GM18519 (cell line): ENCODE data around the gene APOBEC3C.
"Not testable (repeated sequence)": the region's sequence is repeated elsewhere in the genome, so short reads cannot be mapped to it uniquely, and the experiment has no call there.

ENCODE experiments used
- ATAC-seq: cut with Tn5 transposase; IDR thresholded peaks from one replicate; pipeline ENCODE4 v1.9.1; 2021; ENCODE audit warnings: mild to moderate bottlenecking, moderate library complexity; ENCODE audit not compliant: unreplicated experiment, low FRiP score

The APOBEC3C gene

GRCh38 chr22:39013942-39014722, at the start of gene APOBEC3C:
TSS of gene APOBEC3C (plus strand) at chr22:39014257. CDS start at chr22:39014363, 106 bp downstream.
- ATAC-seq, result no peak

GRCh38 chr22:38964306-38964705, 49.8 kb upstream of the APOBEC3C start:
- ATAC-seq, result no peak

- no peak for ATAC-seq
Observed at GRCh38 chr22:38964989-38965388, 49.1 kb upstream of the APOBEC3C start.

- ATAC-seq, result no peak
Observed at GRCh38 chr22:38965614-38966379, 48.3 kb upstream of the APOBEC3C start.

GRCh38 chr22:38966380-38966702, 47.7 kb upstream of the APOBEC3C start:
- no peak for ATAC-seq

GRCh38 chr22:38966942-38967341, 47.1 kb upstream of the APOBEC3C start:
- no peak for ATAC-seq

GRCh38 chr22:38967451-38968450, 46.3 kb upstream of the APOBEC3C start:
- no peak for ATAC-seq

- no peak for ATAC-seq
Observed at GRCh38 chr22:38968801-38969200, 45.3 kb upstream of the APOBEC3C start.

GRCh38 chr22:38970551-38970950, 43.5 kb upstream of the APOBEC3C start:
- no peak for ATAC-seq

- ATAC-seq, result no peak
Observed at GRCh38 chr22:38971202-38971601, 42.9 kb upstream of the APOBEC3C start.

- ATAC-seq, result no peak
Observed at GRCh38 chr22:38971791-38972190, 42.3 kb upstream of the APOBEC3C start.

GRCh38 chr22:38972558-38972957, 41.5 kb upstream of the APOBEC3C start:
- no peak for ATAC-seq

GRCh38 chr22:38973289-38974169, 40.5 kb upstream of the APOBEC3C start:
- no peak for ATAC-seq

- ATAC-seq, result no peak
Observed at GRCh38 chr22:38974170-38974825, 39.8 kb upstream of the APOBEC3C start.

GRCh38 chr22:38974826-38975175, 39.3 kb upstream of the APOBEC3C start:
- ATAC-seq, result no peak

- not testable (repeated sequence) for ATAC-seq
Observed at GRCh38 chr22:38977289-38977688, 36.8 kb upstream of the APOBEC3C start.

GRCh38 chr22:38980587-38980986, 33.5 kb upstream of the APOBEC3C start:
- ATAC-seq, result not testable (repeated sequence)

GRCh38 chr22:38981005-38981991, 32.8 kb upstream of the APOBEC3C start:
- ATAC-seq, result no peak
